ENCODE measurements around the gene XXYLT1. TPM values are rescaled to one million over a fixed set of nuclear protein-coding genes. Genes with fewer than 3 reads are reported as not detected.

The XXYLT1 gene
- total RNA-seq, 2 experiments from 2014 or later: 17.2 to 19.6 TPM

- no peak for DNase-seq (ENCODE audit: low spot score)
- H3K36me3 ChIP-seq (ENCODE audit: insufficient read depth, low read length): no peaks in the 10 kb centered on the region
- TF ChIP-seq EZH2phosphoT487 (IDR thresholded peaks at IDR 0.05; ENCODE audit: borderline replicate concordance, low read depth, low read length) (no peak), CTCF (conservative IDR thresholded peaks at IDR 0.05; ENCODE audit: low read length) (no peak)
- ChIA-PET CTCF (ENCODE audit: unreplicated experiment) (no interaction called here), POLR2A (interaction anchor here (0.6 to 0.9 kb wide), 2 partner anchors 11 to 295 kb away, joined by 3 to 4 read pairs; no protein-coding TSS in a partner anchor)
- H3K9me3 ChIP-seq (ENCODE audit: low read length): no peaks in the 10 kb centered on the region
- no peaks in the 10 kb centered on the region; the same call in 1 of the 2 replicates for H4K20me1 ChIP-seq (ENCODE audit: insufficient read depth, low read length)
- intact Hi-C loops (cut with micrococcal nuclease; ENCODE audit: unreplicated experiment): no loop called here
- H3K4me1 ChIP-seq (ENCODE audit: insufficient read depth, low read length, poor library complexity, severe bottlenecking): peaks cover 13% of the 10 kb centered on the region
- H3K4me3 ChIP-seq (ENCODE audit: low read depth, low read length, poor library complexity, severe bottlenecking): no peak overlapping the region
- H2AFZ ChIP-seq (ENCODE audit: low read length): no peak overlapping the region
- no peak overlapping the region for H3K27ac ChIP-seq (ENCODE audit: low read depth, low read length, poor library complexity, severe bottlenecking)
- H3K4me2 ChIP-seq (ENCODE audit: low read length): no peak overlapping the region
- no peaks in the 10 kb centered on the region for H3K9me2 ChIP-seq (ENCODE audit: insufficient read depth, low read length)
- no peaks in the 10 kb centered on the region for H3K79me2 ChIP-seq (ENCODE audit: insufficient read depth, low read depth, low read length)
- no TSS peak for BruUV-seq (replicated peaks)
These were observed 193.1 kb downstream of the XXYLT1 start for GRCh38 chr3:195077611-195078540.

GRCh38 chr3:195076981-195077610 lies 193.9 kb downstream of the XXYLT1 start:
- DNase-seq (ENCODE audit: low spot score): no peak
- H3K4me1 ChIP-seq (ENCODE audit: insufficient read depth, low read length, poor library complexity, severe bottlenecking): peaks cover 13% of the 10 kb centered on the region
- H3K27ac ChIP-seq (ENCODE audit: low read depth, low read length, poor library complexity, severe bottlenecking): no peak overlapping the region
- CTCF ChIA-PET (ENCODE audit: unreplicated experiment): no interaction called here
- no peaks in the 10 kb centered on the region; the same call in 1 of the 2 replicates for H4K20me1 ChIP-seq (ENCODE audit: insufficient read depth, low read length)
- POLR2A ChIA-PET: interaction anchor here (0.6 to 0.9 kb wide), 2 partner anchors 10 to 296 kb away, joined by 3 to 4 read pairs; no protein-coding TSS in a partner anchor
- no peaks in the 10 kb centered on the region for H3K36me3 ChIP-seq (ENCODE audit: insufficient read depth, low read length)
- intact Hi-C loops (cut with micrococcal nuclease; ENCODE audit: unreplicated experiment): no loop called here
- BruUV-seq (replicated peaks): no TSS peak
- TF ChIP-seq CTCF (conservative IDR thresholded peaks at IDR 0.05; ENCODE audit: low read length): no peak
- no peak for TF ChIP-seq EZH2phosphoT487 (IDR thresholded peaks at IDR 0.05; ENCODE audit: borderline replicate concordance, low read depth, low read length)
- no peak overlapping the region for H2AFZ ChIP-seq (ENCODE audit: low read length)
- no peak overlapping the region for H3K4me2 ChIP-seq (ENCODE audit: low read length)
- H3K79me2 ChIP-seq (ENCODE audit: insufficient read depth, low read depth, low read length): no peaks in the 10 kb centered on the region
- H3K9me3 ChIP-seq (ENCODE audit: low read length): no peaks in the 10 kb centered on the region
- H3K4me3 ChIP-seq (ENCODE audit: low read depth, low read length, poor library complexity, severe bottlenecking): no peak overlapping the region
- no peaks in the 10 kb centered on the region for H3K9me2 ChIP-seq (ENCODE audit: insufficient read depth, low read length)

Data from OCI-LY7 (cell line).